NCI-H2227 (cell line): ENCODE measurements around the gene TCTN3.
"Not testable (repeated sequence)": the region's sequence is repeated elsewhere in the genome, so short reads cannot be mapped to it uniquely, and the experiment has no call there.

Experiments
- DNase-seq: peaks from one replicate; lab custom pipeline; 2025; ENCODE audit not compliant: unreplicated experiment; lab: John Stamatoyannopoulos, UW

TCTN3 gene, protein sequence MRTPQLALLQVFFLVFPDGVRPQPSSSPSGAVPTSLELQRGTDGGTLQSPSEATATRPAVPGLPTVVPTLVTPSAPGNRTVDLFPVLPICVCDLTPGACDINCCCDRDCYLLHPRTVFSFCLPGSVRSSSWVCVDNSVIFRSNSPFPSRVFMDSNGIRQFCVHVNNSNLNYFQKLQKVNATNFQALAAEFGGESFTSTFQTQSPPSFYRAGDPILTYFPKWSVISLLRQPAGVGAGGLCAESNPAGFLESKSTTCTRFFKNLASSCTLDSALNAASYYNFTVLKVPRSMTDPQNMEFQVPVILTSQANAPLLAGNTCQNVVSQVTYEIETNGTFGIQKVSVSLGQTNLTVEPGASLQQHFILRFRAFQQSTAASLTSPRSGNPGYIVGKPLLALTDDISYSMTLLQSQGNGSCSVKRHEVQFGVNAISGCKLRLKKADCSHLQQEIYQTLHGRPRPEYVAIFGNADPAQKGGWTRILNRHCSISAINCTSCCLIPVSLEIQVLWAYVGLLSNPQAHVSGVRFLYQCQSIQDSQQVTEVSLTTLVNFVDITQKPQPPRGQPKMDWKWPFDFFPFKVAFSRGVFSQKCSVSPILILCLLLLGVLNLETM

DNA sequence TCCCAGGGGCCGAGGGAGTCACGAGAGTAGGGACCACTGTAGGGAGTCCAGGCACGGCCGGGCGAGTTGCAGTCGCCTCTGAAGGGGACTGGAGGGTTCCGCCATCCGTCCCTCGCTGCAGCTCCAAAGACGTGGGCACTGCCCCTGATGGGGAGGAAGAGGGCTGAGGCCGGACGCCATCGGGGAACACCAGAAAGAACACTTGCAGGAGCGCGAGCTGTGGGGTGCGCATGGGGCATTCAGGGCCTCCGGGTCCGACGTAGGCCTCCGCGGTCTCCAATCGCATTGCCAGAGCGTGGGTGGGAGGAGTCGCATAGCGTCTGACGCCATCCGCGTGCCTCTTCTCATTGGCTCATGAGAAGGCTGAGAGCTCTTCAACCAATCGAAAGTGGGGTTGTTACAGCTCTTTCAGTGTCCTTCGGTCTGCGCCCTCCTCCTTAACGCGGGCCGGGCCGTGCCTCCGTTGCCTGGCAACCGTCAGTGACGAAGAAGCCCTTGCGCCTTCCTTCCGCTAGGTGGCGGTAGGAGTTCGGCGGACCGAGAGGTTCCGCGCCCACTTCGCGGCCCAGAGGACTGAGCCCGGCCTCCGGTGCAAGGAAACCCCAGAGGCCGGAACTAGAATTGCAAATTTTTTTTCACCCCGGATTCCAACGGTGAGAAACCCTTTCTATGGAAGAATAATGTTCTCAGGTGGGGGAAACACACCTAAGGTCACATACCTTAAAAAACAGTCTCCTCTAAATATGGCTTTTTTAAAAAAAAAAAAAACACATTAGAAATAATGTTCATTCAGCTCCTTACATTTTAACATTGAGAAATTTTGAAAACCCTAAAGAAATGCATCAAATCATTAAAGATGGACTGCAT is at the start of gene TCTN3:
Gene TCTN3 (minus strand): TSS at position 260 of the 867 bp plus-strand sequence. CDS start 28 bp downstream, at position 232.
- peak; percentile 98 for DNase-seq

GRCh38 chr10:95742962-95743535 is 49.3 kb upstream of the TCTN3 start:
- no peak for DNase-seq

- DNase-seq = no peak
Observed at GRCh38 chr10:95742485-95742884, 48.8 kb upstream of the TCTN3 start.

DNA sequence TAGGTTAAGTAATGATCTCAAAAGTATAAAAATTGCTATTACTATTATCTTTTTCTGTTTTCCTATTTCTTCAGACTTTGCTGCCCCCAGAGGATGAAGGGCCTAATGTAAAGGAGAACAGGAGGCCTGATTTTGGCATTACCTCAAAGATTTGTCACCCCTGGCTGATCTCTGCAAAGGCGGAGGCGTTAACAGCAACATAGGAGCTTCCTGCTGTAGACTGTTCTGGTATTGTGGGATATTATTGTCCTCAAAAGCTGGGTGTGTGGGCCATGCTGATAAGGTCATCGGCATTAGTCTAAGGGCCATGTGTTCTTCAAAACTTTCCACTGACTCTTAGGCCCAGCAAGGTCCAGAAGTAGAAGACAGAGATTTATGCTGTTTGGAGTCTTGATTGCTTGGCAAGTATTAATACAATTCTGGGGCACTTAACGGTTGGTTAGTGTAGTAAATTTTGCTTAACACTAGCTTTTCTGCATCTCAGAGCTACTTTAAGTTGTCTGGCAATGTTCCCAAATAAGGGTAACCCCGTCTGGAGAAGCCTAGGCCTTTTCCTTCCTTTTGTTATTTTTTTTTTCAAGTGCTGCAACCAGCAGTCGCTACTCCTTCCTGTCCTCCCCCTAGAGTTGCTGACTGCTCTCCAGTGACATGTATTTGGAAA is 48.2 kb upstream of the TCTN3 start:
- DNase-seq = no peak

DNA sequence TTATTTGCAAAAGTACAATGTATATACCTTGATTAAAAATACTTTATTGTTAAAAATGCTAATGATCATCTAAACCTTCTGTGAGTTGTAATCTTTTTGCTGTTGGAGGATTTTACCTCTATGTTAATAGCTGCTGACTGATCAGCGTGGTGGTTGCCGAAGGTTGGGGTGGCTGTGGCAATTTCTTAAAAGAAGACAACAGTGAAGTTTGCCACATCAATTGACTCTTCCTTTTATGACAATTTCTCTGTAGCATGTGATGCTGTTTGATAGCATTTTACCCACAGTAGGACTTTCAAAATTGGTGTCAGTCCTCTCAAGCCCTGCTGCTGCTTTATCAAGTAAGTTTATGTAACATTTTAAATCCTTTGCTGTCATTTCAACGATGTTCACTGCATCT is 45.3 kb upstream of the TCTN3 start:
- no peak for DNase-seq

GRCh38 chr10:95732907-95733306 is 39.2 kb upstream of the TCTN3 start:
- DNase-seq = not testable (repeated sequence)

- no peak for DNase-seq
Observed at GRCh38 chr10:95730233-95730632, 36.5 kb upstream of the TCTN3 start.

DNA sequence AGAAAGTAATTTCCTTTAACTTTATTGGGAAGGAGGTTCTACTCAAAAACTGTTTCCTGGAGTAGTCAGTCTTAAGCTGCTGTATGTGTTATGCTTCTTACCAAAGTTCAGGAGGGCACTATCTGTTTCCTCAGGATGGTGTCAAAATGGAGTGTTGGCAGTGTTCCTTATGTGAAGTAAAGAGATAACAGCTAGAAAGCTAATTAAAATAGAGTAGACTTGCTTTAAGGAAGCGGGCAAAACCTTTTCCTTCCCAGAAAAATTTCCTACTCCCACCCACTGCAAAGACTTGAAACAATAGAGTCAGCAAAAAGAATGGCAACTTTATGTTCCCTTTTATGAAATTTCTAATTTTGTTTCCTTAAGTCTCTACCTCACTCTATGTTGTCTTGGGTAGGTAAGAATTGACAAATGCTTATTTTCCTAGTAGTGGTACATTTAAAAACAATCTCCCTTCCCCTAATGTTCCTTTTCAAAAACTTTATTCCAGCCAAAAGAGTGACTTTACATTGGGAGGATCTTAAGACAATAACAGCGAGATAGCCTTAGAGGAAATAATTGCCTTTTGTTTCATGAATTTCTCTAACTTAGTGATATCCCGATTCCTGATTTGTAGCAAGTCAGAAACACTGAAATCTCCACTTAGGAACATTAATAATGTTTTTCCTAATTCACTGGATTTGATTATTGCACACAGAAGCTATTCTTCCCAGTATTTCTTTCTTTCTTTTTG is 35.8 kb upstream of the TCTN3 start:
- DNase-seq = no peak

GRCh38 chr10:95728526-95728925 is 34.8 kb upstream of the TCTN3 start:
- DNase-seq = peak; percentile 3

GRCh38 chr10:95722496-95722895 is 28.8 kb upstream of the TCTN3 start:
- DNase-seq = not testable (repeated sequence)

DNA sequence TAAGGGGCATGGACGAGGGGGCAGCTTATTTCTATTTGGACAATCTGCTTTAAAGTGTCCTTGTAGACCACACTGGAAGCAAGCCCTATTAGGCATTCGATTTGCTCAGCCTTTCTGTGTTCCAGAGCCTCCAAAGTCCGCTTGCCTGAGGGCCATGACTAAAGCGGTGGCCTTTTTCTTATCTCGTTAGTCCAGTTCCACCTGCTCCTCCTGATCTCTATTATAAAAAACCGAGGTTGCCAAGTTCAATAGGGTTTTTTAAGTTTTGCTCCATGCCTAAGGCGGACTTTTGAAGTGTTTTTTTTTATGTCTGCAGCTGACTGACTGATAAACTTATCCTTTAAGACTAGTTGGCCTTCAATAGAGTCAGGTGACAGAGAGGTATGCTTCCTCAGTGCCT is 27.0 kb upstream of the TCTN3 start:
- not testable (repeated sequence) for DNase-seq

- no peak for DNase-seq
Observed at GRCh38 chr10:95716866-95717265, 23.1 kb upstream of the TCTN3 start.

DNA sequence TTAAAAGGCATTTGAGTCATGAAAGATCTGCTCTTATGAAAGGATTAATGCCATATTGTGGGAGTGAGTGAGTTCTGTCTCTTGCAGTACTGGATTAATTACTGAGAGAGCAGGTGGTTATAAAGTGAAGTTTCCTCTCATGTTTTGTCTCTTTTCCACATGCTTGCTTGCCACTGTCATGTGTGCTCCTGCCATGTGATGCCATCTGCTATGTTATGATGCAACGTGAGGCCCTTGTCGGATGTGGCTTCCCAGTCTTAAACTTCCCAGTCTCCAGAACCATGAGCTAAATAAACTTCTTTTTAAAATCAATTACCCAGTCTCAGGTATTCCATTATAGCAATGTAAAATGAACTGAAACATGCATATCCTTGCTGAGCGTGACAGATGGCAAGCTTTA is 22.7 kb upstream of the TCTN3 start:
- no peak for DNase-seq

DNA sequence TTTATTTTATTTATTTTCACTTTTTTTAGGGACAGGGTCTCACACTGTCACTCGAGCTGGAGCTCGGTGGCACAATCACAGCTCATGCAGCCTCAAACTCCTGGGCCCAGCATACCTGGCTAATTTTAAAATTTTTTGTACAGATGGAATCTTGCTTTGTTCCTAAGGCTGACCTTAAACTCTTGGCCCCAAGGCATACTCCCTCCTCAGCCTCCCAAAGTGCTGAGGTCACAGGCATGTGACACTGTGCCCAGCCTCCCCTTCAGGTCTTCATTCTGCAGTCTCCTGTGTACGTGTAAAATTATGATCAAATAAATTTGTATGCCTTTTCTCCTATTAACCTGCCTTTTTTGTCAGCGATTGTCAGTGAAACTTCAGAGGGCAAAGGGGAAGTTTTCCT is 17.8 kb upstream of the TCTN3 start:
- DNase-seq = no peak

DNA sequence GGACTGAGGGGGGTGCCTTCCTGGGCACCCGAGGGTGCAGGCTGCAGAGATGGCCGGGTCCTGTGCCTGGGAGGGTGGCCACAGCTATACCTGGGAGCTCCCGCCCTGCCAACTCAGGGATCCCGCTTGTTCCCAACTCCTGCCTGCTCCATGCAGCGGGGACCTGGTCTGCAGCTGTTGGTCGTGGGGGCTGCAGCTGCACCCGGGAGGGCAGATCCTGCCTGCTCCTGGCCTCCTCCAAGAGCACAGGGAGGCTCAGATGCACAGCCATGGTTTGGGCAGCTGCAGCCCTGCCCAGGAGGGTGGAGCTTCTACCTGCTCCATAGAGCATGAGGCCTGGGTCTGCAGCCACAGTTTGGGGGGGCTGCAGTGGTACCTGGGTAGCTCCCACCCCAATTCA is 13.3 kb upstream of the TCTN3 start:
- no peak for DNase-seq

GRCh38 chr10:95706573-95706972 is 12.8 kb upstream of the TCTN3 start:
- DNase-seq = no peak

GRCh38 chr10:95698415-95698814 is 4.7 kb upstream of the TCTN3 start:
- DNase-seq = no peak

- no peak for DNase-seq
Observed at GRCh38 chr10:95697429-95697828, 3.7 kb upstream of the TCTN3 start.

DNA sequence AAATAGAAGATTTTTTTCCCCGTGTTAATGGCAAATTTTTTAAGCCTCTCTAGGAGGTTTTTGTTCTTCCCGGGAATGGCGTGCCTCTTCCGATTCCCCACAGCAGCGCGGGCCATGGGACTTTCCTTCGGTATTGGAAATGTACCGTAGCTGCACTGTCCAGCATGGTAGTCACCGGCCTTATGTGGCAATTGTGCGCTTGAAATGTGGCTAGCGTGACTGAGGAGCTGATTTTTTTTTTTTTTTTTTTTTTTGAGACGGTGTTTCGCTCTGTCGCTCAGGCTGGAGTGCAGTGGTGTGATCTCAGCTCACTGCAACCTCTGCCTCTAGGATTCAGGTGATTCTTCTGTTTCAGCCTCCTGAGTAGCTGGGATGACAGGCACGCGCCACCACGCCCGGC is 938 bp upstream of the TCTN3 start:
- DNase-seq = peak; percentile 13

DNA sequence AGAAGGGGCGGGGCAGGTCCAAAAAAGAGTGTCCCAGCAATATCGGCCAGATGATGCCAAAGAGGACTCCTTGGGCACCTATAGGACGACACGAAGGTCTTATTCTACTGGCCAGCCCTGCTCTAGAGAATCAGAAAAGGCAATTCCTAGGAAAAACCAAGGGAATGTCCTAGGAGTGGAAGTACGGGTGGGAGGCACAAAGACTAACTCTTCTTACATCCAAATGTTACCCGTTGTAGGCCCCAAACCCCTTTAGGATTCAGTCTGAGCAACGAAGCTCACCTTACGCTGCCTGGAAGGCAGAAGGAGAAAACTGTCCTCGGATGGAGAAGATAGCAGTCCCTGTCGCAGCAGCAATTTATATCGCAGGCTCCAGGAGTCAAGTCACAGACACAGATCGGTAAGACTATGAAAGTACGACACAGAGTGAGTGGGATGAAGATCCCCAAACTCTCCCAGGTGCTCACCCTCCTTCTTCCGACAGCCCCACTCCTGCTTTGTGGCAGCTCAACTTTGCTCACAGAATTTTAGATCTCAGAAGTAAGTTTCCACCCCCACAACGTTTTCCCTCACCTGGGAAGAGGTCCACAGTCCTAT is 558 bp downstream of the TCTN3 start:
- no peak for DNase-seq
